A549 (cell line): Measurements from ENCODE around the gene COBL. TPM values are rescaled to one million over a fixed set of nuclear protein-coding genes. Genes with fewer than 3 reads are reported as not detected.

Experiments used
- ATAC-seq, 2 experiments: fragments of 200-7000 bp in 1 of 2; fragments of >200 bp in 1 of 2; cut with Nextera tagmentation in 1 of 2; cut with Tn5 transposase in 1 of 2; 3 replicates each; pipeline versions ENCODE4 v1.8.0 to v1.9.1; 2018 to 2020; ENCODE audit warnings: mild to moderate bottlenecking in 1 of 2, moderate library complexity in 1 of 2
- CTCF ChIA-PET: fragments of 300-600 bp; sonication (Branson Sonifier 250); formaldehyde crosslinking; extraction: SDS; loops from one replicate; lab custom pipeline; 2021; ENCODE audit warnings: antibody characterized with exemption, inconsistent platforms; lab: Yijun Ruan, JAX
- POLR2A ChIA-PET: fragments of 350-600 bp; formaldehyde crosslinking; extraction: SDS; loops from one replicate; lab custom pipeline; 2021; ENCODE audit warnings: antibody characterized with exemption, inconsistent platforms; lab: Yijun Ruan, JAX
- DNase-seq, 2 experiments: peaks; one replicate each; pipeline versions ENCODE4 v3.0.0 to v3.0.0-alpha.2; 2011 to 2016; ENCODE audit warnings: low read depth in 1 of 2, low spot score in 1 of 2
- FAIRE-seq: peaks from 2 replicates; lab custom pipeline; 2011; peaks lifted over from hg19 to GRCh38; lab: Jason Lieb, UNC
- H3K27ac ChIP-seq, 2 experiments: fragments of >200 bp; sonication (Bioruptor Twin); formaldehyde crosslinking; 3 replicates each; pipeline ENCODE4 v1.5.1; 2016 to 2017
- H3K4me1 ChIP-seq: fragments of >200 bp; sonication (Bioruptor Twin); formaldehyde crosslinking; 3 replicates; pipeline ENCODE4 v1.6.1; 2016
- H3K4me2 ChIP-seq: fragments of >200 bp; sonication (Bioruptor Twin); formaldehyde crosslinking; 3 replicates; pipeline ENCODE4 v1.6.1; 2016
- H3K4me3 ChIP-seq: fragments of >200 bp; sonication (Bioruptor Twin); formaldehyde crosslinking; 3 replicates; pipeline ENCODE4 v1.5.1; 2016
- H3K9me3 ChIP-seq: fragments of >200 bp; sonication (Bioruptor Twin); formaldehyde crosslinking; 3 replicates; pipeline ENCODE4 v1.6.1; 2016
- CBX2 ChIP-seq: fragments of 200-600 bp; sonication (generic); IDR thresholded peaks from 2 replicates; pipeline ENCODE4 v1.6.1; 2016; ENCODE audit warnings: low read depth, mild to moderate bottlenecking, borderline replicate concordance
- CHD2 ChIP-seq: fragments of 150-350 bp; IDR thresholded peaks from 2 replicates; pipeline ENCODE4 v1.6.1; 2014; ENCODE audit warnings: low read length; ENCODE audit not compliant: partially characterized antibody
- CHD4 ChIP-seq: fragments of 200-600 bp; sonication (generic); IDR thresholded peaks from 2 replicates; pipeline ENCODE4 v1.6.1; 2016; ENCODE audit warnings: antibody characterized with exemption, mild to moderate bottlenecking, borderline replicate concordance
- E2F6 ChIP-seq: IDR thresholded peaks from 2 replicates; pipeline ENCODE4 v1.6.1; 2012; ENCODE audit warnings: low read depth, borderline replicate concordance
- EHF ChIP-seq: fragments of 250-450 bp; sonication (Bioruptor Pico); IDR thresholded peaks from 2 replicates; pipeline ENCODE4 v1.5.0; 2020; ENCODE audit warnings: mild to moderate bottlenecking
- EHMT2 ChIP-seq: fragments of 200-600 bp; sonication (generic); IDR thresholded peaks from 2 replicates; pipeline ENCODE4 v1.6.1; 2016; ENCODE audit warnings: antibody characterized with exemption, low read depth, mild to moderate bottlenecking, moderate library complexity
- FOXS1 ChIP-seq: fragments of 250-450 bp; sonication (Bioruptor Pico); IDR thresholded peaks from 2 replicates; pipeline ENCODE4 v1.5.0; 2020; ENCODE audit warnings: mild to moderate bottlenecking, moderate library complexity
- HES2 ChIP-seq: fragments of >200 bp; sonication (Bioruptor Twin); formaldehyde crosslinking; IDR thresholded peaks from 2 replicates; pipeline ENCODE4 v1.6.1; 2016
- HMGXB4 ChIP-seq: fragments of 250-450 bp; sonication (Bioruptor Pico); IDR thresholded peaks from 2 replicates; pipeline ENCODE4 v1.5.0; 2021; ENCODE audit warnings: mild to moderate bottlenecking, moderate library complexity, borderline replicate concordance
- HOXB13 ChIP-seq: fragments of 250-450 bp; sonication (Bioruptor Pico); IDR thresholded peaks from 2 replicates; pipeline ENCODE4 v1.5.0; 2020; ENCODE audit warnings: low read depth, mild to moderate bottlenecking, moderate library complexity
- JUNB ChIP-seq: fragments of >200 bp; sonication (Bioruptor Twin); formaldehyde crosslinking; IDR thresholded peaks from 2 replicates; pipeline ENCODE4 v1.6.1; 2016
- MAFK ChIP-seq: fragments of 450-650 bp; IDR thresholded peaks from 2 replicates; pipeline ENCODE4 v1.6.1; 2014; ENCODE audit not compliant: partially characterized antibody
- NFE2L2 ChIP-seq: fragments of 150-350 bp; conservative IDR thresholded peaks from 2 replicates; pipeline ENCODE4 v1.6.1; 2014; ENCODE audit warnings: low read length
- NR3C1 ChIP-seq: fragments of >200 bp; sonication (Bioruptor Twin); formaldehyde crosslinking; IDR thresholded peaks from 3 replicates; pipeline ENCODE4 v1.6.1; 2017
- POLR2AphosphoS2 ChIP-seq: conservative IDR thresholded peaks from 2 replicates; pipeline ENCODE4 v1.6.1; 2012; ENCODE audit warnings: low read length, improper control_type of control experiment, inconsistent platforms
- RAD21 ChIP-seq, 2 experiments: fragments of >200 bp in 1 of 2; sonication (Bioruptor Twin) in 1 of 2; formaldehyde crosslinking in 1 of 2; IDR thresholded peaks in 1 of 2; conservative IDR thresholded peaks in 1 of 2; 2 replicates in 1 of 2; 3 replicates in 1 of 2; pipeline ENCODE4 v1.6.1; 2012 to 2018; ENCODE audit warnings: inconsistent platforms in 1 of 2
- RNF2 ChIP-seq: fragments of 200-600 bp; sonication (generic); IDR thresholded peaks from 2 replicates; pipeline ENCODE4 v1.6.1; 2016; ENCODE audit warnings: low read depth, mild to moderate bottlenecking, antibody characterized with exemption, moderate library complexity, borderline replicate concordance
- TP53 ChIP-seq: fragments of 250-450 bp; sonication (Bioruptor Pico); IDR thresholded peaks from 2 replicates; pipeline ENCODE4 v1.5.0; 2021; ENCODE audit warnings: mild to moderate bottlenecking, moderate library complexity
- ZNF302 ChIP-seq: fragments of 250-450 bp; sonication (Bioruptor Pico); IDR thresholded peaks from 2 replicates; pipeline ENCODE4 v1.9.0; 2021; ENCODE audit warnings: inconsistent platforms, mild to moderate bottlenecking, moderate library complexity
- WGBS: methylation state at CpG from one replicate; pipeline ENCODE4 v1.1.6; 2017; ENCODE audit errors: missing lambda C conversion rate; 5-methylcytosine and 5-hydroxymethylcytosine counted together
- polyA plus RNA-seq, 4 experiments: library from polyadenylated mRNA; depleted of rRNA in 3 of 4; stranded (reverse); fragments of >200 nt; fragmentation: RNase III in 1 of 4; extraction: RNeasy Plus Mini Kit Qiagen cat#74134 plus additional on column Dnase treatment in 1 of 4; gene quantifications; 2 replicates in 3 of 4; 3 replicates in 1 of 4; pipeline ENCODE4 v1.2.3, GENCODE V29; 2011 to 2017

COBL gene
- polyA plus RNA-seq, 2 of the 4 experiments (the other 2 are of a cell fraction): 1.5 to 7.4 TPM

- TF ChIP-seq NR3C1 (no peak), POLR2AphosphoS2 (no peak), JUNB (no peak), EHF (CRISPR knock-in tag) (no peak), CHD2 (no peak), HMGXB4 (CRISPR knock-in tag) (no peak), CBX2 (no peak), CHD4 (no peak), MAFK (no peak), RNF2 (no peak)
- TF ChIP-seq, all 56 proteins: peak for 0
- ChIA-PET POLR2A (no interaction called here), CTCF (interaction anchor here (0.6 to 3.6 kb wide), 5 partner anchors 8 to 69 kb away, joined by 3 to 21 read pairs (median 3); no protein-coding TSS in a partner anchor)
- no peaks in the 10 kb centered on the region for H3K9me3 ChIP-seq
- ATAC-seq (no peak), FAIRE-seq (no peak), DNase-seq (no peak)
- 77% methylated on average over 5 of the region's 5 CpGs for WGBS
- no peak overlapping the region for H3K4me2 ChIP-seq
- H3K27ac ChIP-seq: no peak overlapping the region
- no peak overlapping the region for H3K4me3 ChIP-seq
- H3K4me1 ChIP-seq: no peaks in the 10 kb centered on the region
These were observed 238.0 kb downstream of the COBL start for GRCh38 chr7:51078653-51079052.

- H3K4me1 ChIP-seq: no peaks in the 10 kb centered on the region
- TF ChIP-seq HES2 (no peak), NFE2L2 (no peak), E2F6 (no peak), FOXS1 (no peak), HOXB13 (CRISPR knock-in tag) (no peak), EHMT2 (no peak)
- H3K4me2 ChIP-seq: no peak overlapping the region
- ATAC-seq (no peak), FAIRE-seq (no peak), DNase-seq (no peak)
- H3K4me3 ChIP-seq: no peak overlapping the region
- no peak overlapping the region for H3K27ac ChIP-seq
- H3K9me3 ChIP-seq: no peaks in the 10 kb centered on the region
- CTCF ChIA-PET: interaction anchor here (0.6 to 3.6 kb wide), 3 partner anchors 9 to 68 kb away, joined by 3 to 21 read pairs (median 3); no protein-coding TSS in a partner anchor
- POLR2A ChIA-PET: no interaction called here
- WGBS: 50% methylated on average over 3 of the region's 3 CpGs
These were observed 238.6 kb downstream of the COBL start for GRCh38 chr7:51077987-51078370.

GRCh38 chr7:51077316-51077986, 239.2 kb downstream of the COBL start:
- TF ChIP-seq FOXS1 (no peak), CBX2 (no peak), MAFK (peak; percentile 37), RAD21 (conservative IDR thresholded peaks at IDR 0.05 in 1 of 2, IDR thresholded peaks at IDR 0.05 in 1 of 2) (no peak), ZNF302 (CRISPR knock-in tag) (no peak), TP53 (no peak)
- 30% methylated on average over 3 of the region's 3 CpGs for WGBS
- Histone ChIP-seq H3K9me3 (no peaks in the 10 kb centered on the region), H3K27ac (no peak overlapping the region), H3K4me1 (no peaks in the 10 kb centered on the region), H3K4me3 (no peak overlapping the region), H3K4me2 (no peak overlapping the region)
- ChIA-PET CTCF (interaction anchor here (1.0 to 3.6 kb wide), 4 partner anchors 8 to 18 kb away, joined by 3 to 21 read pairs (median 3); no protein-coding TSS in a partner anchor), POLR2A (no interaction called here)
- DNase-seq (no peak), ATAC-seq (no peak), FAIRE-seq (no peak)
